Measurements from ENCODE around the gene SORCS2. TPM values are rescaled to one million over a fixed set of nuclear protein-coding genes. Genes with fewer than 3 reads are reported as not detected.

The SORCS2 gene
- polyA plus RNA-seq, 1 of the 3 experiments (the other 2 are of a cell fraction), result 1.6 TPM

DNA sequence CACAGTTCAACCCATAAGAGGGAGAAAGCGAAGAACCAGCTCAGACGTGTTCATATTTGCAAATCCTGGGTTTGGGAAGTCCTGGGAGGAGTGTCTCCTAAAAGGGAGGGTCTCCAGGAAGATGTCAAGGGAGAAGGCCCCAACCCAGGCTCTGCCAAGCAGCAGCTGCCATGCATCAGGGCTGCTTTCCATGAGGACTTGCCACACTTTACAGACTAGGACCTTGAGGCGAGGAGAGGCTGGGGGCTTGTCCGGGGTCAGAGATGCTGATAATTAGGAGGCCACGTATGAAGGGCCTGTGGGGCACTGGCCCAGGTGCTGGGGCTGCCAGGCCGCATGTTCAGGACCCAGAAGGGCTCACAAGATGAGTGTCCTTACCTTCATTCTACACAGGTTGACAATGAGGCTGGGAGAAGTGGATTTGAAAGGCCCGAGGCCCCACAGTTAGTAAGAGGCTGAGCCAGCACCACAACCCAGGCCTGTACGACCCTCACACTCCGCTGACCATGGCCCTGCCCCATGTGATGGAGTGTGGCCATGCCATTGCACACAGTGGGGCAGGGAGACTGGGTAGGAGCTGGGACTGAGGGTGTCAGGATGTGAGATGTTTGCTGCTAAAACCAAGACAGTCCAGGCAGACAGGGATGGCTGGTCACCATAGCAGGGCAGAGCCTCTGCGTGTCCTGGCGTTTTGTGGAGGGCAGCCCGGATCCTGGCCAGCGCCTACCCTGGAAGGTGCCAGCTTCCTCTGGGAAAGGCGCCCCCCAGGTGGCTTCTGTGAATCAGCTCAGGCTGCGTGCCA lies 147.6 kb downstream of the SORCS2 start:
- POLR2A ChIA-PET, result no interaction called here

More for the DNA sequence above, 147.6 kb downstream of the SORCS2 start:
- CTCF ChIA-PET, result interaction anchor here (1.6 kb wide), 1 partner anchor 10 kb away, joined by 3 read pairs; no protein-coding TSS in a partner anchor
- WGBS (ENCODE audit: low lambda C conversion rate), result 62% methylated on average over 8 of the region's 15 CpGs
- no peaks in the 10 kb centered on the region for H3F3A ChIP-seq (replicated peaks; ENCODE audit: insufficient read depth)
- H2AFZ ChIP-seq (ENCODE audit: low read depth), result no peak overlapping the region
- no peaks in the 10 kb centered on the region for H3K27me3 ChIP-seq (ENCODE audit: insufficient read depth)
- no peak overlapping the region for H3K4me2 ChIP-seq
- no peaks in the 10 kb centered on the region for H3K9me2 ChIP-seq
- no peaks in the 10 kb centered on the region for H3K9me3 ChIP-seq
- no peak overlapping the region for H3K27ac ChIP-seq (ENCODE audit: low read depth in 2 of 2, low read length in 1 of 2)
- no peaks in the 10 kb centered on the region for H3K36me3 ChIP-seq (replicated peaks in 1 of 2; ENCODE audit: control insufficient read depth in 1 of 2, insufficient read depth in 2 of 2, low read length in 1 of 2)
- H3K79me2 ChIP-seq (ENCODE audit: insufficient read depth), result no peaks in the 10 kb centered on the region
- no peak for DNase-seq
- H3K9ac ChIP-seq, result no peak overlapping the region
- no peaks in the 10 kb centered on the region for H4K20me1 ChIP-seq (ENCODE audit: insufficient read depth)
- TF ChIP-seq REST (IDR thresholded peaks at IDR 0.05; ENCODE audit: low read depth, low read length) (no peak), NFIC (IDR thresholded peaks at IDR 0.05; ENCODE audit: borderline replicate concordance) (no peak), RFX5 (IDR thresholded peaks at IDR 0.05; ENCODE audit: low read length) (no peak), IRF3 (IDR thresholded peaks at IDR 0.05; ENCODE audit: low read depth, low read length) (no peak), TAF1 (IDR thresholded peaks at IDR 0.05; ENCODE audit: borderline replicate concordance, low read depth, low read length) (no peak), JUND (IDR thresholded peaks at IDR 0.05) (no peak), RXRA (IDR thresholded peaks at IDR 0.05; ENCODE audit: borderline replicate concordance, low read depth) (no peak), FOXM1 (IDR thresholded peaks at IDR 0.05; ENCODE audit: low read depth) (no peak), EZH2phosphoT487 (IDR thresholded peaks at IDR 0.05; ENCODE audit: borderline replicate concordance, low read depth) (no peak), SMC3 (IDR thresholded peaks at IDR 0.05; ENCODE audit: low read depth, low read length) (no peak), TEAD4 (IDR thresholded peaks at IDR 0.05; ENCODE audit: borderline replicate concordance, insufficient read depth) (no peak)
- TF ChIP-seq, protein P1, sequence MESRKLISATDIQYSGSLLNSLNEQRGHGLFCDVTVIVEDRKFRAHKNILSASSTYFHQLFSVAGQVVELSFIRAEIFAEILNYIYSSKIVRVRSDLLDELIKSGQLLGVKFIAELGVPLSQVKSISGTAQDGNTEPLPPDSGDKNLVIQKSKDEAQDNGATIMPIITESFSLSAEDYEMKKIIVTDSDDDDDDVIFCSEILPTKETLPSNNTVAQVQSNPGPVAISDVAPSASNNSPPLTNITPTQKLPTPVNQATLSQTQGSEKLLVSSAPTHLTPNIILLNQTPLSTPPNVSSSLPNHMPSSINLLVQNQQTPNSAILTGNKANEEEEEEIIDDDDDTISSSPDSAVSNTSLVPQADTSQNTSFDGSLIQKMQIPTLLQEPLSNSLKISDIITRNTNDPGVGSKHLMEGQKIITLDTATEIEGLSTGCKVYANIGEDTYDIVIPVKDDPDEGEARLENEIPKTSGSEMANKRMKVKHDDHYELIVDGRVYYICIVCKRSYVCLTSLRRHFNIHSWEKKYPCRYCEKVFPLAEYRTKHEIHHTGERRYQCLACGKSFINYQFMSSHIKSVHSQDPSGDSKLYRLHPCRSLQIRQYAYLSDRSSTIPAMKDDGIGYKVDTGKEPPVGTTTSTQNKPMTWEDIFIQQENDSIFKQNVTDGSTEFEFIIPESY (IDR thresholded peaks at IDR 0.05; ENCODE audit: borderline replicate concordance, low read depth), result no peak
- TF ChIP-seq, protein P2, sequence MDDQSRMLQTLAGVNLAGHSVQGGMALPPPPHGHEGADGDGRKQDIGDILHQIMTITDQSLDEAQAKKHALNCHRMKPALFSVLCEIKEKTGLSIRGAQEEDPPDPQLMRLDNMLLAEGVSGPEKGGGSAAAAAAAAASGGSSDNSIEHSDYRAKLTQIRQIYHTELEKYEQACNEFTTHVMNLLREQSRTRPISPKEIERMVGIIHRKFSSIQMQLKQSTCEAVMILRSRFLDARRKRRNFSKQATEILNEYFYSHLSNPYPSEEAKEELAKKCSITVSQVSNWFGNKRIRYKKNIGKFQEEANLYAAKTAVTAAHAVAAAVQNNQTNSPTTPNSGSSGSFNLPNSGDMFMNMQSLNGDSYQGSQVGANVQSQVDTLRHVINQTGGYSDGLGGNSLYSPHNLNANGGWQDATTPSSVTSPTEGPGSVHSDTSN (IDR thresholded peaks at IDR 0.05), result no peak
- TF ChIP-seq, protein P3, sequence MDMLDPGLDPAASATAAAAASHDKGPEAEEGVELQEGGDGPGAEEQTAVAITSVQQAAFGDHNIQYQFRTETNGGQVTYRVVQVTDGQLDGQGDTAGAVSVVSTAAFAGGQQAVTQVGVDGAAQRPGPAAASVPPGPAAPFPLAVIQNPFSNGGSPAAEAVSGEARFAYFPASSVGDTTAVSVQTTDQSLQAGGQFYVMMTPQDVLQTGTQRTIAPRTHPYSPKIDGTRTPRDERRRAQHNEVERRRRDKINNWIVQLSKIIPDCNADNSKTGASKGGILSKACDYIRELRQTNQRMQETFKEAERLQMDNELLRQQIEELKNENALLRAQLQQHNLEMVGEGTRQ (IDR thresholded peaks at IDR 0.05; ENCODE audit: borderline replicate concordance, low read depth, low read length), result no peak
- TF ChIP-seq, protein P4, sequence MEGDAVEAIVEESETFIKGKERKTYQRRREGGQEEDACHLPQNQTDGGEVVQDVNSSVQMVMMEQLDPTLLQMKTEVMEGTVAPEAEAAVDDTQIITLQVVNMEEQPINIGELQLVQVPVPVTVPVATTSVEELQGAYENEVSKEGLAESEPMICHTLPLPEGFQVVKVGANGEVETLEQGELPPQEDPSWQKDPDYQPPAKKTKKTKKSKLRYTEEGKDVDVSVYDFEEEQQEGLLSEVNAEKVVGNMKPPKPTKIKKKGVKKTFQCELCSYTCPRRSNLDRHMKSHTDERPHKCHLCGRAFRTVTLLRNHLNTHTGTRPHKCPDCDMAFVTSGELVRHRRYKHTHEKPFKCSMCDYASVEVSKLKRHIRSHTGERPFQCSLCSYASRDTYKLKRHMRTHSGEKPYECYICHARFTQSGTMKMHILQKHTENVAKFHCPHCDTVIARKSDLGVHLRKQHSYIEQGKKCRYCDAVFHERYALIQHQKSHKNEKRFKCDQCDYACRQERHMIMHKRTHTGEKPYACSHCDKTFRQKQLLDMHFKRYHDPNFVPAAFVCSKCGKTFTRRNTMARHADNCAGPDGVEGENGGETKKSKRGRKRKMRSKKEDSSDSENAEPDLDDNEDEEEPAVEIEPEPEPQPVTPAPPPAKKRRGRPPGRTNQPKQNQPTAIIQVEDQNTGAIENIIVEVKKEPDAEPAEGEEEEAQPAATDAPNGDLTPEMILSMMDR (IDR thresholded peaks at IDR 0.05), result no peak
- H3K4me3 ChIP-seq (ENCODE audit: low read depth in 2 of 2, low read length in 1 of 2), result no peak overlapping the region
- H3K4me1 ChIP-seq (ENCODE audit: control insufficient read depth in 1 of 2, insufficient read depth in 2 of 2, low read depth in 1 of 2, low read length in 1 of 2), result no peaks in the 10 kb centered on the region

All from SK-N-SH (cell line).